MM.1S (cell line): ENCODE data around the gene MTFR1L.

Experiments
- DNase-seq: peaks from one replicate; pipeline ENCODE4 v3.0.0-alpha.2; 2015
- H2AFZ ChIP-seq: fragments of 300-600 bp; sonication (generic); 2 replicates; pipeline ENCODE4 v1.6.0; 2016; ENCODE audit warnings: antibody characterized with exemption, low read length
- H3F3A ChIP-seq: fragments of 300-600 bp; sonication (generic); 2 replicates; pipeline ENCODE4 v1.6.1; 2016; ENCODE audit warnings: mild to moderate bottlenecking, antibody characterized with exemption, low read length, moderate library complexity, mixed read lengths; ENCODE audit not compliant: insufficient read depth
- H3K27ac ChIP-seq: fragments of 300-600 bp; sonication (generic); 2 replicates; pipeline ENCODE4 v1.5.1; 2016; ENCODE audit warnings: mild to moderate bottlenecking, low read length
- H3K27me3 ChIP-seq: fragments of 300-600 bp; sonication (generic); replicated peaks from 2 replicates; pipeline ENCODE4 v1.6.0; 2016; ENCODE audit warnings: low read length; ENCODE audit not compliant: insufficient read depth
- H3K36me3 ChIP-seq: fragments of 300-600 bp; sonication (generic); replicated peaks from 2 replicates; pipeline ENCODE4 v1.6.1; 2016; ENCODE audit warnings: mild to moderate bottlenecking, low read length, mixed read lengths; ENCODE audit not compliant: insufficient read depth
- H3K4me1 ChIP-seq: fragments of 300-600 bp; sonication (generic); 2 replicates; pipeline ENCODE4 v1.6.1; 2016; ENCODE audit warnings: low read length, mixed read lengths
- H3K4me2 ChIP-seq: fragments of 300-600 bp; sonication (generic); 2 replicates; pipeline ENCODE4 v1.6.0; 2016; ENCODE audit warnings: low read depth, low read length
- H3K4me3 ChIP-seq: fragments of 300-600 bp; sonication (generic); 2 replicates; pipeline ENCODE4 v1.5.1; 2016; ENCODE audit warnings: low read length, mixed read lengths
- H3K79me2 ChIP-seq: fragments of 300-600 bp; sonication (generic); 2 replicates; pipeline ENCODE4 v1.6.1; 2016; ENCODE audit warnings: mixed run types, low read length, mixed read lengths
- H3K9ac ChIP-seq: fragments of 300-600 bp; sonication (generic); 2 replicates; pipeline ENCODE4 v1.6.1; 2016; ENCODE audit warnings: low read length, mixed read lengths
- H3K9me2 ChIP-seq: fragments of 300-600 bp; sonication (generic); replicated peaks from 2 replicates; pipeline ENCODE4 v1.6.1; 2016; ENCODE audit warnings: mild to moderate bottlenecking, low read length, mixed read lengths; ENCODE audit not compliant: insufficient read depth
- H3K9me3 ChIP-seq: fragments of 300-600 bp; sonication (generic); replicated peaks from 2 replicates; pipeline ENCODE4 v1.6.1; 2016; ENCODE audit warnings: mild to moderate bottlenecking, low read length, mixed read lengths; ENCODE audit not compliant: insufficient read depth
- H4K20me1 ChIP-seq: fragments of 300-600 bp; sonication (generic); 2 replicates; pipeline ENCODE4 v1.6.1; 2016; ENCODE audit warnings: mild to moderate bottlenecking, low read length, moderate library complexity, mixed read lengths; ENCODE audit not compliant: insufficient read depth
- EZH2 ChIP-seq: fragments of 300-600 bp; sonication (generic); optimal IDR thresholded peaks from 2 replicates; pipeline ENCODE3; 2017; ENCODE audit warnings: low read depth, mild to moderate bottlenecking, antibody characterized with exemption, low read length, mixed read lengths
- EZH2phosphoT487 ChIP-seq: fragments of 300-600 bp; sonication (generic); IDR thresholded peaks from 2 replicates; pipeline ENCODE4 v1.6.1; 2018; ENCODE audit warnings: antibody characterized with exemption, low read length
- TF ChIP-seq, protein P1 (sequence below): fragments of 300-600 bp; sonication (generic); IDR thresholded peaks from 2 replicates; pipeline ENCODE4 v1.5.1; 2016; ENCODE audit warnings: antibody characterized with exemption, low read length, mixed read lengths

MTFR1L gene

DNA sequence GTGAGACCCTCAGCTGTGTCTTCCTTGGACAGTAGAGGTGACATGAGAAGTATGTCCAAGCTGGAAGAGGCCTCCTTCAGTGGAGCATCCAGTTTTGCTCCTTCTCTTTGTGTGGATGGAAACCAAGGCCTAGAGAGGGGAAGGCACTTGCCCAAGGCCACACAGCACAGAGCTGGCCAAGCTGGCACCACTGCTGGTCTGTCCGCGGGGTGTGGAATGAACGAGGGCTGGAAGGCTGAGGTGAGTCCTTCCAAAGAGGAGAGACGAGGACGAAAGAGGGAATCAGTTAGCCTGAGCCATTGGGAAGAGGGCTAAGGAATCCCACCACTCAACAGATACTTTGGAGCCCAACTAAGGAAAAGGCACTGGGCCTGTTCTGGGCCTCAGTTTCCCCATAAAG is 47.6 kb upstream of the MTFR1L start:
- Histone ChIP-seq H3K27ac (no peak overlapping the region), H3K27me3 (no peaks in the 10 kb centered on the region), H3K4me3 (no peak overlapping the region), H3K9me2 (no peaks in the 10 kb centered on the region), H3K79me2 (no peaks in the 10 kb centered on the region), H3K9ac (no peak overlapping the region), H3K9me3 (no peaks in the 10 kb centered on the region), H2AFZ (no peak overlapping the region), H4K20me1 (no peaks in the 10 kb centered on the region), H3F3A (no peaks in the 10 kb centered on the region), H3K4me1 (no peaks in the 10 kb centered on the region), H3K36me3 (no peaks in the 10 kb centered on the region), H3K4me2 (no peak overlapping the region)
- TF ChIP-seq EZH2: no peak
- TF ChIP-seq EZH2phosphoT487: no peak
- TF ChIP-seq, protein P1, sequence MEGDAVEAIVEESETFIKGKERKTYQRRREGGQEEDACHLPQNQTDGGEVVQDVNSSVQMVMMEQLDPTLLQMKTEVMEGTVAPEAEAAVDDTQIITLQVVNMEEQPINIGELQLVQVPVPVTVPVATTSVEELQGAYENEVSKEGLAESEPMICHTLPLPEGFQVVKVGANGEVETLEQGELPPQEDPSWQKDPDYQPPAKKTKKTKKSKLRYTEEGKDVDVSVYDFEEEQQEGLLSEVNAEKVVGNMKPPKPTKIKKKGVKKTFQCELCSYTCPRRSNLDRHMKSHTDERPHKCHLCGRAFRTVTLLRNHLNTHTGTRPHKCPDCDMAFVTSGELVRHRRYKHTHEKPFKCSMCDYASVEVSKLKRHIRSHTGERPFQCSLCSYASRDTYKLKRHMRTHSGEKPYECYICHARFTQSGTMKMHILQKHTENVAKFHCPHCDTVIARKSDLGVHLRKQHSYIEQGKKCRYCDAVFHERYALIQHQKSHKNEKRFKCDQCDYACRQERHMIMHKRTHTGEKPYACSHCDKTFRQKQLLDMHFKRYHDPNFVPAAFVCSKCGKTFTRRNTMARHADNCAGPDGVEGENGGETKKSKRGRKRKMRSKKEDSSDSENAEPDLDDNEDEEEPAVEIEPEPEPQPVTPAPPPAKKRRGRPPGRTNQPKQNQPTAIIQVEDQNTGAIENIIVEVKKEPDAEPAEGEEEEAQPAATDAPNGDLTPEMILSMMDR: no peak
- DNase-seq: no peak

DNA sequence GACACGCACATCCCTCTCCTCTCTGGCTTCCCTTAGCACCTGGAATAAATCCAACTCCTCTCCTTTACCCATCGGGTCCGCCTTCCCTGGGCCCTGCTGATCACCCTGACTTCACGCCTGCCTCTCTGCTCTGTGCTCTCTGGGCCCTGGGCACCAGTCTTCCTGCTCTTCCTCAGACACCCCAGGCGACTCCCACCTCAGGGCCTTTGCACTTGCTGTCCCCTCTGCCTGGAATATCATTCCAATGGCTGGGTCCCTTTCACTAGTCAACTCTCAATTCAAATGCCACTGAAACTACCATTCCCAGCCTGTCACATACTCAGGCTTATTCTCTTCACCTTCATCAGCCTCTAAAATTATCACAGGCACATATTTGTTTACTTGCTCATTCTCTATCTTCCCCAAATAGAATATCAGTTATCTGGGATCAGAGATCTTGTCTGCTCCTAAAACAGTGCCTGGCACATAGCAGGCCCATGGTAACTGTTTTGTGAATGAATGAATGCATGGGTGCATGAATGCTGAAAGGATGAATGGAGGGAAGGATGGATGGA is 47.0 kb upstream of the MTFR1L start:
- no peaks in the 10 kb centered on the region for H4K20me1 ChIP-seq
- H3K27ac ChIP-seq: no peak overlapping the region
- TF ChIP-seq EZH2 (no peak), EZH2phosphoT487 (no peak)
- TF ChIP-seq, protein P1: no peak
- DNase-seq: no peak
- no peak overlapping the region for H3K9ac ChIP-seq
- H3K4me3 ChIP-seq: no peak overlapping the region
- no peak overlapping the region for H3K4me2 ChIP-seq
- no peaks in the 10 kb centered on the region for H3F3A ChIP-seq
- no peaks in the 10 kb centered on the region for H3K79me2 ChIP-seq
- H3K9me2 ChIP-seq: no peaks in the 10 kb centered on the region
- H2AFZ ChIP-seq: no peak overlapping the region
- no peaks in the 10 kb centered on the region for H3K36me3 ChIP-seq
- H3K9me3 ChIP-seq: no peaks in the 10 kb centered on the region
- H3K4me1 ChIP-seq: no peaks in the 10 kb centered on the region
- no peaks in the 10 kb centered on the region for H3K27me3 ChIP-seq

DNA sequence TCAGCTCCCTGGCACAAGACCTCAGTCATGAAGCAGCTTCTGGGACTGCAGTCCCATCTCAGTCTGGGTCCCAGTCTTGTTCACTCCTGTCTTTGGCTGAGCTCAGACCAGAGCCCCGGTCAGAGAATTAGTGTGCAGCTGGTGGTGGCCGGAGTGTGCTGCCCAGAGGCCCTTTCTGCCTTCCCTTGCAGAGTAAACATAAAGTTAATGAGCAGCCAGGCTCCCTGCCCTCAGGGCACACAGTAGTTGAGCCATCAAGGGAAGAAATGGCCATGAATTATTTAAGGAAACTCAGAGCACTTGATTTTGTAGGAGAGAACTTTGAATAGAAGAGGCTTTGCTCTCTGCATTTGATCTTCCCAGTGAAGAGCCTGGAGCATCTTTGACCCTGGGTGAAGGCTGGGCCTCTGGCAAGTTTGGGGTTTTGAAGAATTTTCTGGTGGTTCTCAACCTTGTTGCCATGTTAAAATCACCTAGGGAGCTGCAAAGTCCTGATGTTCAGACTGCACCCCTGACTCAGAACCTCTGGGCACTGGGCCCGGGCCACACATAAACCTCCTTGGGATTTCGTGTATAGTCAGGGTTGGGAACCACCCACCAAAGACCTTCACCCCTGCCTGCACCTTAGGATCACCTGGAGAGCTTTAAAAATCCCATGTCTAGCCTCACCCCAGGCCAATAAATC is 46.2 kb upstream of the MTFR1L start:
- no peaks in the 10 kb centered on the region for H3K27me3 ChIP-seq
- H2AFZ ChIP-seq: no peak overlapping the region
- TF ChIP-seq, protein P1: no peak
- no peak for TF ChIP-seq EZH2
- TF ChIP-seq EZH2phosphoT487: no peak
- DNase-seq: no peak
- no peak overlapping the region for H3K4me2 ChIP-seq
- no peaks in the 10 kb centered on the region for H3K79me2 ChIP-seq
- no peak overlapping the region for H3K4me3 ChIP-seq
- no peaks in the 10 kb centered on the region for H3K36me3 ChIP-seq
- H3K9me2 ChIP-seq: no peaks in the 10 kb centered on the region
- no peak overlapping the region for H3K27ac ChIP-seq
- no peaks in the 10 kb centered on the region for H3K9me3 ChIP-seq
- no peaks in the 10 kb centered on the region for H3K4me1 ChIP-seq
- no peaks in the 10 kb centered on the region for H3F3A ChIP-seq
- H3K9ac ChIP-seq: no peak overlapping the region
- H4K20me1 ChIP-seq: no peaks in the 10 kb centered on the region
